Panc1 (cell line): ENCODE measurements around the gene OR2H2. TPM values are rescaled to one million over a fixed set of nuclear protein-coding genes. Genes with fewer than 3 reads are reported as not detected.

Experiments
- ATAC-seq: fragments of 200-7000 bp; cut with Tn5 transposase; 2 replicates; pipeline ENCODE4 v1.9.1; 2020; ENCODE audit warnings: mild to moderate bottlenecking, moderate library complexity
- BruUV-seq: library from RNA; stranded (reverse); fragments of 400-500 nt; replicated peaks from 2 replicates; lab custom pipeline; 2021; lab: Mats Ljungman, UMichigan
- CTCF ChIA-PET: fragments of 300-600 bp; sonication (Branson Sonifier 250); formaldehyde crosslinking; loops from one replicate; lab custom pipeline; 2022; ENCODE audit warnings: antibody characterized with exemption; lab: Charles Lee
- POLR2A ChIA-PET: fragments of 300-600 bp; sonication (Branson Sonifier 250); formaldehyde crosslinking; loops from one replicate; lab custom pipeline; 2022; ENCODE audit warnings: antibody characterized with exemption; lab: Charles Lee
- DNase-seq: peaks from one replicate; pipeline ENCODE4 v3.0.0-alpha.2; 2010; ENCODE audit warnings: low read depth, low spot score
- H3K27ac ChIP-seq: 2 replicates; pipeline ENCODE4 v1.5.1; 2011; ENCODE audit warnings: mild to moderate bottlenecking, low read length, inconsistent platforms
- H3K27me3 ChIP-seq: fragments of 200-500 bp; sonication (Bioruptor generic); 2 replicates; pipeline ENCODE4 v1.6.0; 2014; ENCODE audit warnings: low read length, inconsistent platforms; ENCODE audit not compliant: control insufficient read depth, insufficient read depth
- H3K36me3 ChIP-seq: fragments of 200-500 bp; sonication (Bioruptor generic); 2 replicates; pipeline ENCODE4 v1.5.1; 2014; ENCODE audit warnings: inconsistent platforms, mild to moderate bottlenecking, low read length, moderate library complexity; ENCODE audit not compliant: control insufficient read depth, insufficient read depth
- H3K4me1 ChIP-seq: 2 replicates; pipeline ENCODE4 v1.5.1; 2011; ENCODE audit warnings: inconsistent platforms, mild to moderate bottlenecking, low read length, moderate library complexity; ENCODE audit not compliant: control insufficient read depth, insufficient read depth
- H3K4me3 ChIP-seq, 2 experiments: 2 replicates each; pipeline ENCODE4 v1.5.1; 2011 to 2012; ENCODE audit warnings: low read depth in 2 of 2, low read length in 2 of 2, mild to moderate bottlenecking in 2 of 2, inconsistent platforms in 1 of 2, moderate library complexity in 1 of 2
- H3K9me3 ChIP-seq: fragments of 200-500 bp; sonication (Bioruptor generic); 2 replicates; pipeline ENCODE4 v1.5.1; 2014; ENCODE audit warnings: low read depth, mild to moderate bottlenecking, inconsistent platforms, low read length, moderate library complexity; ENCODE audit not compliant: control insufficient read depth, insufficient read depth
- POLR2AphosphoS5 ChIP-seq: IDR thresholded peaks from 2 replicates; pipeline ENCODE4 v1.6.1; 2012; ENCODE audit warnings: mild to moderate bottlenecking, low read depth, low read length, moderate library complexity
- SIN3A ChIP-seq: IDR thresholded peaks from 2 replicates; pipeline ENCODE4 v1.6.1; 2012; ENCODE audit warnings: low read depth, mild to moderate bottlenecking, low read length, moderate library complexity, borderline replicate concordance; ENCODE audit not compliant: insufficient read depth
- TCF7L2 ChIP-seq: IDR thresholded peaks from 2 replicates; pipeline ENCODE4 v1.6.1; 2011; ENCODE audit warnings: mild to moderate bottlenecking, low read depth, low read length, inconsistent platforms
- in situ Hi-C: cut with HindIII; loops from 2 replicates; pipeline ENCODE4 v1.10.0; 2016; ENCODE audit warnings: low sequenced_read_pairs, low pct_unique_long_range_greater_than_20kb
- intact Hi-C: fragments of 100-400 bp; cut with micrococcal nuclease; formaldehyde crosslinking; loops from one replicate; pipeline ENCODE4 v1.10.0; 2022; ENCODE audit not compliant: unreplicated experiment
- total RNA-seq: library from RNA; stranded (reverse); gene quantifications from one replicate; pipeline ENCODE4 v1.2.1, GENCODE V29; 2021; ENCODE audit not compliant: unreplicated experiment
- TF ChIP-seq, protein P1 (sequence below), 2 experiments: IDR thresholded peaks; 2 replicates each; pipeline ENCODE4 v1.6.1; 2011 to 2012; ENCODE audit warnings: low read depth in 2 of 2, control low read depth in 1 of 2, low read length in 1 of 2, mild to moderate bottlenecking in 1 of 2, moderate library complexity in 1 of 2; ENCODE audit not compliant: insufficient read depth in 1 of 2
- TF ChIP-seq, protein P2 (sequence below): fragments of 450-650 bp; IDR thresholded peaks from 2 replicates; pipeline ENCODE4 v1.5.1; 2017; ENCODE audit warnings: mild to moderate bottlenecking

The OR2H2 gene
- total RNA-seq, 1 experiment from 2014 or later, result not detected

DNA sequence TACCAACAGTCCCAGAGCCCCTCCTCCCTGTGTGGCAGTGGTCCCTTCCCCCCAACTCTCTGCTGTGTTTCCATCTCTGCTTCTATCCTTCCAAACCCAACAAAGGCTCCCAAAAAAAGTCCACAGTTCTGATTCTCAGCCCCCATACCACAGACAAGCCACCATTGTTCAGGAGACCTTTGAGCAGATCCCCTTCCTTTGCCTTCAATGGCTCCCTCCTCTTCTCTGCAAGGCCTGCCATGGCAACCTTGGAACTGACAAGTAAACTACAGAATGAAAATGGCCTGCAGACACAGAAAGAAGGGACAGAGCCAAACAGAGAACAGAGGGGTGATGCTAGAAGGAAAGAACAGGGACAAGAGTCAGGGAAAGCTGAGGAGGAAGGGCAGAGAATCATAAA, 23.2 kb downstream of the OR2H2 start:
- Histone ChIP-seq H3K27me3 (no peaks in the 10 kb centered on the region), H3K36me3 (no peaks in the 10 kb centered on the region), H3K9me3 (no peaks in the 10 kb centered on the region), H3K4me3 (no peak overlapping the region), H3K4me1 (no peaks in the 10 kb centered on the region), H3K27ac (no peak overlapping the region)
- in situ Hi-C loops, result no loop called here
- ATAC-seq, result no peak
- no peak for DNase-seq
- ChIA-PET POLR2A (no interaction called here), CTCF (no interaction called here)
- no peak for TF ChIP-seq POLR2AphosphoS5
- no peak for TF ChIP-seq TCF7L2
- TF ChIP-seq, protein P1, sequence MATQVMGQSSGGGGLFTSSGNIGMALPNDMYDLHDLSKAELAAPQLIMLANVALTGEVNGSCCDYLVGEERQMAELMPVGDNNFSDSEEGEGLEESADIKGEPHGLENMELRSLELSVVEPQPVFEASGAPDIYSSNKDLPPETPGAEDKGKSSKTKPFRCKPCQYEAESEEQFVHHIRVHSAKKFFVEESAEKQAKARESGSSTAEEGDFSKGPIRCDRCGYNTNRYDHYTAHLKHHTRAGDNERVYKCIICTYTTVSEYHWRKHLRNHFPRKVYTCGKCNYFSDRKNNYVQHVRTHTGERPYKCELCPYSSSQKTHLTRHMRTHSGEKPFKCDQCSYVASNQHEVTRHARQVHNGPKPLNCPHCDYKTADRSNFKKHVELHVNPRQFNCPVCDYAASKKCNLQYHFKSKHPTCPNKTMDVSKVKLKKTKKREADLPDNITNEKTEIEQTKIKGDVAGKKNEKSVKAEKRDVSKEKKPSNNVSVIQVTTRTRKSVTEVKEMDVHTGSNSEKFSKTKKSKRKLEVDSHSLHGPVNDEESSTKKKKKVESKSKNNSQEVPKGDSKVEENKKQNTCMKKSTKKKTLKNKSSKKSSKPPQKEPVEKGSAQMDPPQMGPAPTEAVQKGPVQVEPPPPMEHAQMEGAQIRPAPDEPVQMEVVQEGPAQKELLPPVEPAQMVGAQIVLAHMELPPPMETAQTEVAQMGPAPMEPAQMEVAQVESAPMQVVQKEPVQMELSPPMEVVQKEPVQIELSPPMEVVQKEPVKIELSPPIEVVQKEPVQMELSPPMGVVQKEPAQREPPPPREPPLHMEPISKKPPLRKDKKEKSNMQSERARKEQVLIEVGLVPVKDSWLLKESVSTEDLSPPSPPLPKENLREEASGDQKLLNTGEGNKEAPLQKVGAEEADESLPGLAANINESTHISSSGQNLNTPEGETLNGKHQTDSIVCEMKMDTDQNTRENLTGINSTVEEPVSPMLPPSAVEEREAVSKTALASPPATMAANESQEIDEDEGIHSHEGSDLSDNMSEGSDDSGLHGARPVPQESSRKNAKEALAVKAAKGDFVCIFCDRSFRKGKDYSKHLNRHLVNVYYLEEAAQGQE (IDR thresholded peaks at IDR 0.05; ENCODE audit: insufficient read depth in 1 of 2, low read depth in 2 of 2, low read length in 1 of 2), result no peak
- TF ChIP-seq, protein P2, sequence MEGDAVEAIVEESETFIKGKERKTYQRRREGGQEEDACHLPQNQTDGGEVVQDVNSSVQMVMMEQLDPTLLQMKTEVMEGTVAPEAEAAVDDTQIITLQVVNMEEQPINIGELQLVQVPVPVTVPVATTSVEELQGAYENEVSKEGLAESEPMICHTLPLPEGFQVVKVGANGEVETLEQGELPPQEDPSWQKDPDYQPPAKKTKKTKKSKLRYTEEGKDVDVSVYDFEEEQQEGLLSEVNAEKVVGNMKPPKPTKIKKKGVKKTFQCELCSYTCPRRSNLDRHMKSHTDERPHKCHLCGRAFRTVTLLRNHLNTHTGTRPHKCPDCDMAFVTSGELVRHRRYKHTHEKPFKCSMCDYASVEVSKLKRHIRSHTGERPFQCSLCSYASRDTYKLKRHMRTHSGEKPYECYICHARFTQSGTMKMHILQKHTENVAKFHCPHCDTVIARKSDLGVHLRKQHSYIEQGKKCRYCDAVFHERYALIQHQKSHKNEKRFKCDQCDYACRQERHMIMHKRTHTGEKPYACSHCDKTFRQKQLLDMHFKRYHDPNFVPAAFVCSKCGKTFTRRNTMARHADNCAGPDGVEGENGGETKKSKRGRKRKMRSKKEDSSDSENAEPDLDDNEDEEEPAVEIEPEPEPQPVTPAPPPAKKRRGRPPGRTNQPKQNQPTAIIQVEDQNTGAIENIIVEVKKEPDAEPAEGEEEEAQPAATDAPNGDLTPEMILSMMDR, result no peak
- no peak for TF ChIP-seq SIN3A
- no TSS peak for BruUV-seq
- intact Hi-C loops, result no loop called here

GRCh38 chr6:29610540-29610939, 25.6 kb downstream of the OR2H2 start:
- TF ChIP-seq POLR2AphosphoS5, result no peak
- TF ChIP-seq TCF7L2, result no peak
- TF ChIP-seq, protein P2, result no peak
- TF ChIP-seq, protein P1 (IDR thresholded peaks at IDR 0.05; ENCODE audit: insufficient read depth in 1 of 2, low read depth in 2 of 2, low read length in 1 of 2), result no peak
- TF ChIP-seq SIN3A, result no peak
- DNase-seq, result no peak
- no TSS peak for BruUV-seq
- POLR2A ChIA-PET, result no interaction called here
- H3K27me3 ChIP-seq, result no peaks in the 10 kb centered on the region
- H3K27ac ChIP-seq, result no peak overlapping the region
- H3K36me3 ChIP-seq, result no peaks in the 10 kb centered on the region
- no peak overlapping the region for H3K4me3 ChIP-seq
- H3K4me1 ChIP-seq, result no peaks in the 10 kb centered on the region
- no peaks in the 10 kb centered on the region for H3K9me3 ChIP-seq
- ATAC-seq, result no peak
- in situ Hi-C loops (no loop called here), intact Hi-C loops (no loop called here)
- CTCF ChIA-PET, result no interaction called here
